K562 (cell line): ENCODE data around the gene ANKRD24. TPM values are rescaled to one million over a fixed set of nuclear protein-coding genes. Genes with fewer than 3 reads are reported as not detected.

Experiments used
- ADNP ChIP-seq: fragments of 200-800 bp; sonication (Bioruptor generic); IDR thresholded peaks from 2 replicates; pipeline ENCODE4 v1.6.1; 2016; ENCODE audit warnings: missing genetic modification characterization, missing compliant biosample characterization
- CC2D1A ChIP-seq: fragments of 450-650 bp; IDR thresholded peaks from 2 replicates; pipeline ENCODE4 v1.6.1; 2017; ENCODE audit warnings: mild to moderate bottlenecking
- CXXC5 ChIP-seq: fragments of 250-450 bp; sonication (Bioruptor Pico); IDR thresholded peaks from 2 replicates; pipeline ENCODE4 v1.8.0; 2022; ENCODE audit warnings: inconsistent platforms, mild to moderate bottlenecking, moderate library complexity
- FOS ChIP-seq: IDR thresholded peaks from 3 replicates; pipeline ENCODE4 v1.6.1; 2011; ENCODE audit not compliant: insufficient read length; ENCODE audit errors: extremely low read depth
- FOXA3 ChIP-seq, 2 experiments: fragments of 450-650 bp in 1 of 2; sonication (generic) in 1 of 2; formaldehyde crosslinking; IDR thresholded peaks in 1 of 2; conservative IDR thresholded peaks in 1 of 2; 2 replicates each; pipeline versions ENCODE4 v1.4.0 to v1.8.0; 2020 to 2022; ENCODE audit warnings: mild to moderate bottlenecking in 2 of 2, missing genetic modification reagents in 1 of 2
- FOXK2 ChIP-seq, 2 experiments: fragments of 450-650 bp; IDR thresholded peaks in 1 of 2; conservative IDR thresholded peaks in 1 of 2; 2 replicates each; pipeline ENCODE4 v1.6.1; 2016; ENCODE audit warnings: low read depth in 2 of 2, mild to moderate bottlenecking in 1 of 2
- LEF1 ChIP-seq: fragments of 450-650 bp; IDR thresholded peaks from 2 replicates; pipeline ENCODE4 v1.6.1; 2016; ENCODE audit warnings: mild to moderate bottlenecking
- MCM2 ChIP-seq: fragments of 450-650 bp; IDR thresholded peaks from 2 replicates; pipeline ENCODE4 v1.6.1; 2017; ENCODE audit warnings: low read depth, mild to moderate bottlenecking
- NKRF ChIP-seq: fragments of 450-650 bp; IDR thresholded peaks from 2 replicates; pipeline ENCODE4 v1.6.1; 2016; ENCODE audit warnings: borderline replicate concordance
- PATZ1 ChIP-seq: fragments of 250-450 bp; sonication (Bioruptor Pico); IDR thresholded peaks from 2 replicates; pipeline ENCODE4 v1.5.0; 2020; ENCODE audit warnings: mild to moderate bottlenecking, borderline replicate concordance
- RNF2 ChIP-seq: sonication (generic); IDR thresholded peaks from 2 replicates; pipeline ENCODE4 v1.6.1; 2016
- TAL1 ChIP-seq: fragments of 450-650 bp; IDR thresholded peaks from 2 replicates; pipeline ENCODE4 v1.6.1; 2016; ENCODE audit warnings: mild to moderate bottlenecking
- TBP ChIP-seq: optimal IDR thresholded peaks from 2 replicates; pipeline ENCODE3; 2011; ENCODE audit warnings: low read depth, low read length, improper control_type of control experiment
- ZBTB11 ChIP-seq, 3 experiments: fragments of 200-800 bp in 1 of 3; fragments of 250-450 bp in 1 of 3; fragments of 450-650 bp in 1 of 3; sonication (Bioruptor Pico) in 1 of 3; sonication (Bioruptor generic) in 1 of 3; formaldehyde crosslinking in 1 of 3; IDR thresholded peaks; 2 replicates each; pipeline versions ENCODE4 v1.6.1 to v1.8.0; 2016 to 2022; ENCODE audit warnings: mild to moderate bottlenecking in 2 of 3, missing genetic modification characterization in 2 of 3, missing compliant biosample characterization in 1 of 3, moderate library complexity in 1 of 3
- ZNF232 ChIP-seq: sonication (generic); formaldehyde crosslinking; IDR thresholded peaks from 2 replicates; pipeline ENCODE4 v1.8.0; 2022; ENCODE audit warnings: mild to moderate bottlenecking, missing genetic modification reagents
- ZNF76 ChIP-seq: fragments of 250-450 bp; sonication (Bioruptor Pico); IDR thresholded peaks from 2 replicates; pipeline ENCODE4 v1.4.0; 2020; ENCODE audit warnings: mild to moderate bottlenecking, moderate library complexity, borderline replicate concordance
- ZNF764 ChIP-seq: fragments of 250-450 bp; sonication (Bioruptor Pico); IDR thresholded peaks from 2 replicates; pipeline ENCODE4 v1.4.0; 2020; ENCODE audit warnings: low read depth, mild to moderate bottlenecking, moderate library complexity
- polyA plus RNA-seq, 8 experiments: library from polyadenylated mRNA; depleted of rRNA in 4 of 8; stranded (reverse) in 5 of 8; unstranded in 3 of 8; fragments of >200 nt; fragmentation: Nextera tagmentation in 2 of 8; fragmentation: Illumina TruSeq in 1 of 8; extraction: Ambion mirVana in 2 of 8; extraction: Trizol in 1 of 8; gene quantifications; 2 replicates each; pipeline versions ENCODE4 v1.2.1 to v1.2.3, GENCODE V29; 2011 to 2014; ENCODE audit warnings: inconsistent platforms in 1 of 8, missing spikeins in 1 of 8
- total RNA-seq, 7 experiments: library from RNA; depleted of rRNA in 6 of 7; stranded (reverse); fragments of >200 nt in 6 of 7; fragmentation: Illumina TruSeq in 2 of 7; extraction: Trizol in 2 of 7; gene quantifications; 2 replicates each; pipeline versions ENCODE4 v1.2.1 to v1.2.3, GENCODE V29; 2011 to 2021; ENCODE audit warnings: low replicate concordance in 1 of 7

Gene ANKRD24
- total and polyA plus RNA-seq, 9 of the 15 experiments (the other 6 are each of a cell fraction or from before 2014, with no cell fraction given), result 0.07 to 0.12 (median 0.09) TPM; not detected in 5

DNA sequence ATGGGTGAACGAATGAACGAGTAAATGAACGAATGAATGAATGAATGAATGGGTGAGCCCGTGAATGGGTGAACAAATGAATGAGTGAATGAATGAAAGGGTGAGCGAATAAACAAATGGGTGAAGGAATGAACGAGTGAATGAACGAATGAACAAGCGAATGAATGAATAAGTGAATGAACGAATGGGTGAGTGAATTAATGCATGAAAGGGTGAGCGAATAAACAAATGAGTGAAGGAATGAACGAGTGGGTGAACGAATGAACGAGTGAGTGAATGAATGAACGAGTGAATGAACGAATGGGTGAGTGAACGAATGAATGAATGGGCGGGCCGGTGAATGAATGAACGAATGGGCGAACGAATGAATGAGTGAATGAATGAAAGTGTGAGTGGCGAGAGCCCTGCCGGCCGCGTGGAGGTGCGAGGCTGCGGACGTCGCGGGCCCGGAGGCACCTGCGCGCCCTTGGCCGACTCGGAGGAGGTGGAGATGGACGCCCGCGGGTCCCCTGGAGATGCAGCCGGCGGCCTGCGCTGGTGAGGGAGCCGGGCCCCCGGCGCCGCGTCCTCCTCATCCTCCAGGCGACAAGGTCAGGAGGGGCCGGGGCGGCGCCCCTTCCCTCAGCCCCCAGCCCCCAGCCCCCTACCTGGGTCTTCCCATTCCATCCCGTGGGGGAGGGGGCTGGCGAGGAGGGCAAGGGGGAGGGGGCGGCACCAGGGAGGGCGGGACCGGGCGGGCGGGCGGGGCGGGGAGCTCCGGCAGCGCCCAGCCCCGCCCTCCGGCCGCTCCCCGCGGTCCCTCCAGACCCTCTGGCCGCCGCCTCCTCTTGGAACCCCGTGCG lies 15.4 kb downstream of the ANKRD24 start (continued):
- TF ChIP-seq ZBTB11 (CRISPR knock-in tag; IDR thresholded peaks at IDR 0.05), result no peak
- TF ChIP-seq ADNP (tag), result peak; percentile 85
- no peak for TF ChIP-seq TBP
- no peak for TF ChIP-seq FOS
- no peak for TF ChIP-seq ZNF232 (CRISPR knock-in tag)
- TF ChIP-seq FOXK2 (conservative IDR thresholded peaks at IDR 0.05 in 1 of 2, IDR thresholded peaks at IDR 0.05 in 1 of 2; ENCODE audit: low read depth in 2 of 2), result 0 out of 4 replicates have a peak, but pooled peaks of 1 of the 2 experiments have one; percentile 31
- no peak for TF ChIP-seq RNF2
- no peak for TF ChIP-seq LEF1
- no peak for TF ChIP-seq MCM2
- no peak for TF ChIP-seq ZNF764 (CRISPR knock-in tag)
- TF ChIP-seq ZNF76 (CRISPR knock-in tag), result no peak
- peak; percentile 47; the same call in 1 of the 2 replicates for TF ChIP-seq NKRF
- peak; percentile 29; the same call in 1 of the 2 replicates for TF ChIP-seq CXXC5
- peak in 1 of 2 experiments; percentile 66; a peak in 1 of 4 replicates for TF ChIP-seq FOXA3 (CRISPR knock-in tag; conservative IDR thresholded peaks at IDR 0.05 in 1 of 2, IDR thresholded peaks at IDR 0.05 in 1 of 2)
- TF ChIP-seq CC2D1A, result 0 out of 2 replicates have a peak, but pooled peaks have one; percentile 37
- no peak for TF ChIP-seq TAL1
- no peak for TF ChIP-seq PATZ1 (CRISPR knock-in tag)
